K562 (cell line): ENCODE results near the gene JPT2.

Source experiments
- NFIX ChIP-seq: fragments of 250-450 bp; sonication (Bioruptor Pico); IDR thresholded peaks from 2 replicates; pipeline ENCODE4 v1.4.0; 2020; ENCODE audit warnings: low read depth, mild to moderate bottlenecking, moderate library complexity
- NRF1 ChIP-seq, 2 experiments: fragments of 450-650 bp; IDR thresholded peaks in 1 of 2; conservative IDR thresholded peaks in 1 of 2; 2 replicates each; pipeline ENCODE4 v1.6.1; 2014; ENCODE audit warnings: mild to moderate bottlenecking in 2 of 2
- POLR2AphosphoS5 ChIP-seq: IDR thresholded peaks from 2 replicates; pipeline ENCODE4 v1.6.1; 2011; ENCODE audit warnings: mild to moderate bottlenecking, low read depth, low read length, moderate library complexity; ENCODE audit not compliant: control insufficient read depth, insufficient read depth
- SMAD1 ChIP-seq: fragments of 150-350 bp; IDR thresholded peaks from 2 replicates; pipeline ENCODE4 v1.6.1; 2014; ENCODE audit warnings: low read length, low read depth; ENCODE audit not compliant: partially characterized antibody

DNA sequence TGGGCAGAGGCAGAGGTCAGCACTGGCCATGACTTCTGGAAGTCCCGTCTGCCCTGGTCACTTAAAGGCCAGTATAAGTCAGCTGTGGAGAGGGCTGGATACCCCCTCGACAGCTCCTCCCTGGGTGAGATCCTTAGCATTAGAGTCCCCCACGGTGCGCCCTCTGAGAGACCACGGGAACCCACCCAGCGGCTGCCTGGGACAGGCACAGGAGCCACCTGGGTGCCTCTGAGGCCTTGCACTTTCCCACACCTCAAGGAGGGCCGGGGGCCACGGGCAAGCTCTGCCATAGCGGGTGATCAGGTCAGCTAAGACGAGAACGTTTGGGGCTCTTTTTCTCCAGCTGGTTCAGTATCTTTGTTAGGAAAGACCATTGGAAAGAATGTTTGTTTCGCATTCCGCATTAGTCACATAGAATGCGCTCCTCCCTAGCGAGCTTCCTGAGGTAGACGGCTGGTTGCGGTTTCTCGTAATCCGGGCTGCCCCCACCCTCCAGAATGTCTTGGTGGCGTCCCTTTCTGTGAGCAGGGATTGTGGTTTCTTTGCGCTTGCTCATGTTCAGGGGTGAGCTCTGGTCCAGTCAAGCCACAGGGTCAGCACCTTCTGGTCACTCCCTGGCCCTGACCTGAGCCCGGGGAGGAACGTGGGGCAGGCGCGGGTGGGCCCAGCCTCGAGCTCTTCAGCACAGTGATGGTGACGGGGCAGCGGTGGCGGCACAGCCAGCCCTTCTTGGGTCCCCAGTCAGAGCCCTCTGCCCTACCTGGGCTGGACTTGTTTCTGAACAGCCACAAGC, 68.0 kb downstream of the JPT2 start:
- TF ChIP-seq NRF1 (conservative IDR thresholded peaks at IDR 0.05 in 1 of 2, IDR thresholded peaks at IDR 0.05 in 1 of 2) (no peak), NFIX (CRISPR knock-in tag) (no peak), SMAD1 (no peak), POLR2AphosphoS5 (no peak)
